K562 (cell line): ENCODE results near the gene TEX14. TPM values are rescaled to one million over a fixed set of nuclear protein-coding genes. Genes with fewer than 3 reads are reported as not detected.
A peak's percentile ranks its signal among the peaks of the same experiment; 100 is the strongest.

Experiments used
- CEBPG ChIP-seq, 3 experiments: fragments of 200-800 bp in 1 of 3; sonication (Bioruptor generic) in 1 of 3; sonication (generic) in 1 of 3; formaldehyde crosslinking in 1 of 3; IDR thresholded peaks in 2 of 3; conservative IDR thresholded peaks in 1 of 3; 2 replicates each; pipeline versions ENCODE4 v1.6.1 to v1.8.0; 2016 to 2022; ENCODE audit warnings: missing compliant biosample characterization in 2 of 3, missing genetic modification characterization in 2 of 3, mild to moderate bottlenecking in 1 of 3, missing genetic modification reagents in 1 of 3
- MAFG ChIP-seq: fragments of 450-650 bp; conservative IDR thresholded peaks from 2 replicates; pipeline ENCODE4 v1.6.1; 2016; ENCODE audit warnings: missing genetic modification characterization, missing compliant biosample characterization
- PCBP2 ChIP-seq: fragments of 200-400 bp; formaldehyde crosslinking; IDR thresholded peaks from 2 replicates; pipeline ENCODE4 v1.6.1; 2018; ENCODE audit warnings: low read length, low read depth, mild to moderate bottlenecking, moderate library complexity; ENCODE audit not compliant: poor library complexity, severe bottlenecking
- TAF15 ChIP-seq: fragments of 200-400 bp; formaldehyde crosslinking; IDR thresholded peaks from 2 replicates; pipeline ENCODE4 v1.6.1; 2017; ENCODE audit warnings: mild to moderate bottlenecking, low read depth, low read length, moderate library complexity
- ZC3H8 ChIP-seq: fragments of 450-650 bp; IDR thresholded peaks from 2 replicates; pipeline ENCODE4 v1.6.1; 2017
- ZNF316 ChIP-seq: fragments of 450-650 bp; IDR thresholded peaks from 2 replicates; pipeline ENCODE4 v1.6.1; 2016
- polyA plus RNA-seq, 8 experiments: library from polyadenylated mRNA; depleted of rRNA in 4 of 8; stranded (reverse) in 5 of 8; unstranded in 3 of 8; fragments of >200 nt; fragmentation: Nextera tagmentation in 2 of 8; fragmentation: Illumina TruSeq in 1 of 8; extraction: Ambion mirVana in 2 of 8; extraction: Trizol in 1 of 8; gene quantifications; 2 replicates each; pipeline versions ENCODE4 v1.2.1 to v1.2.3, GENCODE V29; 2011 to 2014; ENCODE audit warnings: inconsistent platforms in 1 of 8, missing spikeins in 1 of 8
- total RNA-seq, 7 experiments: library from RNA; depleted of rRNA in 6 of 7; stranded (reverse); fragments of >200 nt in 6 of 7; fragmentation: Illumina TruSeq in 2 of 7; extraction: Trizol in 2 of 7; gene quantifications; 2 replicates each; pipeline versions ENCODE4 v1.2.1 to v1.2.3, GENCODE V29; 2011 to 2021; ENCODE audit warnings: low replicate concordance in 1 of 7
- TF ChIP-seq, protein P1 (sequence below): fragments of 450-650 bp; formaldehyde crosslinking; conservative IDR thresholded peaks from 2 replicates; pipeline ENCODE4 v1.4.0; 2022; ENCODE audit warnings: mild to moderate bottlenecking, missing genetic modification characterization
- TF ChIP-seq, protein P2 (sequence below): fragments of 250-450 bp; sonication (Bioruptor Pico); IDR thresholded peaks from 2 replicates; pipeline ENCODE4 v1.5.0; 2021; ENCODE audit warnings: mild to moderate bottlenecking, borderline replicate concordance
- TF ChIP-seq, protein P3 (sequence below): sonication (generic); formaldehyde crosslinking; IDR thresholded peaks from 2 replicates; pipeline ENCODE4 v1.8.1; 2023; ENCODE audit warnings: mild to moderate bottlenecking, missing genetic modification reagents
- TF ChIP-seq, protein P4 (sequence below), 2 experiments: IDR thresholded peaks; 2 replicates each; pipeline ENCODE4 v1.6.1; 2011; ENCODE audit warnings: borderline replicate concordance in 1 of 2, control low read depth in 1 of 2, low read depth in 1 of 2, low read length in 1 of 2, mild to moderate bottlenecking in 1 of 2, mixed read lengths in 1 of 2, moderate library complexity in 1 of 2; ENCODE audit not compliant: insufficient read depth in 1 of 2, insufficient read length in 1 of 2, poor library complexity in 1 of 2, severe bottlenecking in 1 of 2; ENCODE audit errors: extremely low read depth in 1 of 2
- TF ChIP-seq, protein P5 (sequence below): sonication (generic); formaldehyde crosslinking; IDR thresholded peaks from 2 replicates; pipeline ENCODE4 v1.9.0; 2022; ENCODE audit warnings: mild to moderate bottlenecking, missing genetic modification reagents
- TF ChIP-seq, protein P6 (sequence below): sonication (generic); formaldehyde crosslinking; IDR thresholded peaks from 2 replicates; pipeline ENCODE4 v1.8.0; 2022; ENCODE audit warnings: mild to moderate bottlenecking, low read depth, missing genetic modification reagents

The TEX14 gene
- total and polyA plus RNA-seq, 9 of the 15 experiments (the other 6 are each of a cell fraction or from before 2014, with no cell fraction given), result 0.05 to 0.12 (median 0.09) TPM; not detected in 1

DNA sequence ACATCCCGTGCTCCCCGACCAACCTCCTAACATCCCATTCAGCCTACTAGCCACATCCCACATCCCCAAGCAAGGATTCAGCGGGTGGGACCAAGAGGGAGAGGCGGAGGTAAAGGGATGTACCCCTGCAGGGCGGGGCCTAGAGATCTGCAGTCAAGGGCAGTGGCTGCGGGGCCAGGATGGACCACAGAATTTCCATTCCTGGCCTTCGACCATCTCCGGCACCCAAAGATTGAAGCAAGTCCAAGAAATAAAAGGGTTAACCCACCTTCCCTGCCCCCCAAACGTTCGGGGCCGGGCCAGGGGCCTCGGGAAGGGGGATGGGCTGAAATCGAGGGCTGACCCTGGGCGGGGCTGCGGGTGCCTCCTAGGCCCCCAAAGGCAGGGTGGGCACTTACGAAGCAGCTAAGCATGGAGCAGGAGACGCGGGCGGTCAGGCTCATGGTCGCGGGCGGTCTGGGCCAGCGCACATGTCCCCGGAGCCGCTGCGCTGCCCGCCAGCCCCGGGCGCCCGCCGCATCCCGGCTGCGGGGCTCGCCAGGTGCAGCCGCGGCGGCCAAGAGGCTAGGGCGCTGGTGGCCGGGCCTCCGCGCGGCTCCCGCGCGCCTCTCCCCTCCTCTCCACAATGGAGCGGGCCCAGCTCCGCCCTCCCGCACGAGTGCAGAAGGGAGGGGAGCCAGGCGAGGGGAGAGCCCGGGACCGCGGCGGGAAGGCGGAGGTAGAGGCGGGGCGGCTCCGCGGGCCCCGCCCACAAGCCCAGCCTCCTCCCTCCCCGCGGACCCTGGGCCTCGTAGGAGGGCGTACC, 177.7 kb downstream of the TEX14 start, which contains the start of gene MTMR4 (continued):
- TF ChIP-seq MAFG (tag), result no peak
- TF ChIP-seq, protein P1, sequence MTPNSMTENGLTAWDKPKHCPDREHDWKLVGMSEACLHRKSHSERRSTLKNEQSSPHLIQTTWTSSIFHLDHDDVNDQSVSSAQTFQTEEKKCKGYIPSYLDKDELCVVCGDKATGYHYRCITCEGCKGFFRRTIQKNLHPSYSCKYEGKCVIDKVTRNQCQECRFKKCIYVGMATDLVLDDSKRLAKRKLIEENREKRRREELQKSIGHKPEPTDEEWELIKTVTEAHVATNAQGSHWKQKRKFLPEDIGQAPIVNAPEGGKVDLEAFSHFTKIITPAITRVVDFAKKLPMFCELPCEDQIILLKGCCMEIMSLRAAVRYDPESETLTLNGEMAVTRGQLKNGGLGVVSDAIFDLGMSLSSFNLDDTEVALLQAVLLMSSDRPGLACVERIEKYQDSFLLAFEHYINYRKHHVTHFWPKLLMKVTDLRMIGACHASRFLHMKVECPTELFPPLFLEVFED (CRISPR knock-in tag), result no peak
- TF ChIP-seq PCBP2, result no peak
- TF ChIP-seq, protein P2, sequence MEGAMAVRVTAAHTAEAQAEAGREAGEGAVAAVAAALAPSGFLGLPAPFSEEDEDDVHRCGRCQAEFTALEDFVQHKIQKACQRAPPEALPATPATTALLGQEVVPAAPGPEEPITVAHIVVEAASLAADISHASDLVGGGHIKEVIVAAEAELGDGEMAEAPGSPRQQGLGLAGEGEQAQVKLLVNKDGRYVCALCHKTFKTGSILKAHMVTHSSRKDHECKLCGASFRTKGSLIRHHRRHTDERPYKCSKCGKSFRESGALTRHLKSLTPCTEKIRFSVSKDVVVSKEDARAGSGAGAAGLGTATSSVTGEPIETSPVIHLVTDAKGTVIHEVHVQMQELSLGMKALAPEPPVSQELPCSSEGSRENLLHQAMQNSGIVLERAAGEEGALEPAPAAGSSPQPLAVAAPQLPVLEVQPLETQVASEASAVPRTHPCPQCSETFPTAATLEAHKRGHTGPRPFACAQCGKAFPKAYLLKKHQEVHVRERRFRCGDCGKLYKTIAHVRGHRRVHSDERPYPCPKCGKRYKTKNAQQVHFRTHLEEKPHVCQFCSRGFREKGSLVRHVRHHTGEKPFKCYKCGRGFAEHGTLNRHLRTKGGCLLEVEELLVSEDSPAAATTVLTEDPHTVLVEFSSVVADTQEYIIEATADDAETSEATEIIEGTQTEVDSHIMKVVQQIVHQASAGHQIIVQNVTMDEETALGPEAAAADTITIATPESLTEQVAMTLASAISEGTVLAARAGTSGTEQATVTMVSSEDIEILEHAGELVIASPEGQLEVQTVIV (CRISPR knock-in tag), result no peak
- no peak for TF ChIP-seq TAF15
- TF ChIP-seq, protein P3, sequence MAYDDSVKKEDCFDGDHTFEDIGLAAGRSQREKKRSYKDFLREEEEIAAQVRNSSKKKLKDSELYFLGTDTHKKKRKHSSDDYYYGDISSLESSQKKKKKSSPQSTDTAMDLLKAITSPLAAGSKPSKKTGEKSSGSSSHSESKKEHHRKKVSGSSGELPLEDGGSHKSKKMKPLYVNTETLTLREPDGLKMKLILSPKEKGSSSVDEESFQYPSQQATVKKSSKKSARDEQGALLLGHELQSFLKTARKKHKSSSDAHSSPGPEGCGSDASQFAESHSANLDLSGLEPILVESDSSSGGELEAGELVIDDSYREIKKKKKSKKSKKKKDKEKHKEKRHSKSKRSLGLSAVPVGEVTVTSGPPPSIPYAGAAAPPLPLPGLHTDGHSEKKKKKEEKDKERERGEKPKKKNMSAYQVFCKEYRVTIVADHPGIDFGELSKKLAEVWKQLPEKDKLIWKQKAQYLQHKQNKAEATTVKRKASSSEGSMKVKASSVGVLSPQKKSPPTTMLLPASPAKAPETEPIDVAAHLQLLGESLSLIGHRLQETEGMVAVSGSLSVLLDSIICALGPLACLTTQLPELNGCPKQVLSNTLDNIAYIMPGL (CRISPR knock-in tag), result 0 out of 2 replicates have a peak, but pooled peaks have one; percentile 6
- TF ChIP-seq, protein P4, sequence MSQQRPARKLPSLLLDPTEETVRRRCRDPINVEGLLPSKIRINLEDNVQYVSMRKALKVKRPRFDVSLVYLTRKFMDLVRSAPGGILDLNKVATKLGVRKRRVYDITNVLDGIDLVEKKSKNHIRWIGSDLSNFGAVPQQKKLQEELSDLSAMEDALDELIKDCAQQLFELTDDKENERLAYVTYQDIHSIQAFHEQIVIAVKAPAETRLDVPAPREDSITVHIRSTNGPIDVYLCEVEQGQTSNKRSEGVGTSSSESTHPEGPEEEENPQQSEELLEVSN (IDR thresholded peaks at IDR 0.05; ENCODE audit: borderline replicate concordance in 1 of 2, extremely low read depth in 1 of 2, insufficient read depth in 1 of 2, insufficient read length in 1 of 2, low read depth in 1 of 2, low read length in 1 of 2, poor library complexity in 1 of 2, severe bottlenecking in 1 of 2), result peak; percentile 21 to 66
- TF ChIP-seq CEBPG (CRISPR knock-in tag; IDR thresholded peaks at IDR 0.05), result no peak
- TF ChIP-seq CEBPG (tag; conservative IDR thresholded peaks at IDR 0.05 in 1 of 2, IDR thresholded peaks at IDR 0.05 in 1 of 2), result no peak
- no peak for TF ChIP-seq ZNF316
- TF ChIP-seq, protein P5, sequence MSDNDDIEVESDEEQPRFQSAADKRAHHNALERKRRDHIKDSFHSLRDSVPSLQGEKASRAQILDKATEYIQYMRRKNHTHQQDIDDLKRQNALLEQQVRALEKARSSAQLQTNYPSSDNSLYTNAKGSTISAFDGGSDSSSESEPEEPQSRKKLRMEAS (CRISPR knock-in tag), result no peak; the same call in 1 of the 2 replicates
- TF ChIP-seq, protein P6, sequence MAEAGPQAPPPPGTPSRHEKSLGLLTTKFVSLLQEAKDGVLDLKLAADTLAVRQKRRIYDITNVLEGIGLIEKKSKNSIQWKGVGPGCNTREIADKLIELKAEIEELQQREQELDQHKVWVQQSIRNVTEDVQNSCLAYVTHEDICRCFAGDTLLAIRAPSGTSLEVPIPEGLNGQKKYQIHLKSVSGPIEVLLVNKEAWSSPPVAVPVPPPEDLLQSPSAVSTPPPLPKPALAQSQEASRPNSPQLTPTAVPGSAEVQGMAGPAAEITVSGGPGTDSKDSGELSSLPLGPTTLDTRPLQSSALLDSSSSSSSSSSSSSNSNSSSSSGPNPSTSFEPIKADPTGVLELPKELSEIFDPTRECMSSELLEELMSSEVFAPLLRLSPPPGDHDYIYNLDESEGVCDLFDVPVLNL (CRISPR knock-in tag), result peak; percentile 36; the same call in 1 of the 2 replicates
- TF ChIP-seq ZC3H8, result no peak
